Measurements from ENCODE around the gene HS3ST6. TPM values are rescaled to one million over a fixed set of nuclear protein-coding genes. Genes with fewer than 3 reads are reported as not detected.

HS3ST6 gene
- total and polyA plus RNA-seq, 2 of the 13 experiments (the other 11 are each of a cell fraction or from before 2014, with no cell fraction given): not detected

- TF ChIP-seq PBX2 (CRISPR knock-in tag; IDR thresholded peaks at IDR 0.05): no peak
- no peak for TF ChIP-seq TFAP4 (IDR thresholded peaks at IDR 0.05; ENCODE audit: borderline replicate concordance, low read depth)
- peak; percentile 85; the same call in 1 of the 2 replicates for TF ChIP-seq ZNF33A (CRISPR knock-in tag; IDR thresholded peaks at IDR 0.05; ENCODE audit: borderline replicate concordance)
- TF ChIP-seq ZNF550 (CRISPR knock-in tag; IDR thresholded peaks at IDR 0.05; ENCODE audit: borderline replicate concordance): no peak
- TF ChIP-seq BRD4 (CRISPR knock-in tag; IDR thresholded peaks at IDR 0.05): no peak
- 0 out of 2 replicates have a peak, but pooled peaks have one; percentile 33 for TF ChIP-seq PHF21A (CRISPR knock-in tag; IDR thresholded peaks at IDR 0.05)
- peak; percentile 72; the same call in 1 of the 3 replicates for TF ChIP-seq MXI1 (IDR thresholded peaks at IDR 0.05; ENCODE audit: borderline replicate concordance, low read depth, low read length)
- TF ChIP-seq ZNF160 (CRISPR knock-in tag; IDR thresholded peaks at IDR 0.05): peak; percentile 27; the same call in 1 of the 2 replicates
- 0 out of 2 replicates have a peak, but pooled peaks have one; percentile 29 for TF ChIP-seq ZBTB43 (CRISPR knock-in tag; conservative IDR thresholded peaks at IDR 0.05)
- TF ChIP-seq ZNF546 (CRISPR knock-in tag; conservative IDR thresholded peaks at IDR 0.05): 0 out of 2 replicates have a peak, but pooled peaks have one; percentile 44
- TF ChIP-seq NR3C1 (CRISPR knock-in tag; IDR thresholded peaks at IDR 0.05): no peak
- TF ChIP-seq CBFB (CRISPR knock-in tag; IDR thresholded peaks at IDR 0.05): 0 out of 2 replicates have a peak, but pooled peaks have one; percentile 21
- peak; percentile 35; the same call in 1 of the 2 replicates for TF ChIP-seq CREB1 (IDR thresholded peaks at IDR 0.05)
- no peak for TF ChIP-seq CREB1 (CRISPR knock-in tag; IDR thresholded peaks at IDR 0.05)
- 0 out of 2 replicates have a peak, but pooled peaks have one; percentile 37 for TF ChIP-seq KDM4B (CRISPR knock-in tag; IDR thresholded peaks at IDR 0.05)
- TF ChIP-seq DPF2 (CRISPR knock-in tag; IDR thresholded peaks at IDR 0.05; ENCODE audit: borderline replicate concordance, low read depth): no peak
- no peak for TF ChIP-seq ATF2 (CRISPR knock-in tag; IDR thresholded peaks at IDR 0.05)
- TF ChIP-seq ZNF850 (CRISPR knock-in tag; conservative IDR thresholded peaks at IDR 0.05): 0 out of 2 replicates have a peak, but pooled peaks have one; percentile 16
- TF ChIP-seq ZNF879 (CRISPR knock-in tag; IDR thresholded peaks at IDR 0.05): peak; percentile 86; the same call in 1 of the 2 replicates
- no peak for TF ChIP-seq ETS1 (CRISPR knock-in tag; IDR thresholded peaks at IDR 0.05)
Measured at GRCh38 chr16:1942810-1943726, 24.9 kb upstream of the HS3ST6 start, which contains the start of gene MSRB1 (continued).
